Measurements from ENCODE around the gene PHKG2.

Gene PHKG2

DNA sequence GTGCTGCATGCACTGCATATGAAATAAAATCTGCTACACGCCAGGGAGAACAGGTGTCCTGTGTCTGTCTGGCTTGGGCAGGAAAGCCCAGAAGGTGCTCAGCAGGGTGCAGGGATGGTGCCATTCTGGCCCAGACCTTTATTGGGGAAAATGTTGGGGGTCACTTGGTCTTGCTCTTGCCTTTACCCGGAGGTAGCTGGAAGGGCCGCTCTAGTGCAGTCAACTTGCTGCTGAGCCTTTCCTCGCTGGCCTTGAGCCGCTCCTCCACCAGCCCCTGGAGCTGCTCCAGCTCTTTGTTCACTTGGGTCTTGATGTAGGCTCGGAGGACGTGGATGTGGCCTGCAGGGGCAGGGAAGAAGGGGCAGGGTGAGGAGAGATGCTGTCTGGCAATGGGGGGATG is 9.1 kb downstream of the PHKG2 start:
- no peak for DNase-seq (ENCODE audit: low spot score)

DNA sequence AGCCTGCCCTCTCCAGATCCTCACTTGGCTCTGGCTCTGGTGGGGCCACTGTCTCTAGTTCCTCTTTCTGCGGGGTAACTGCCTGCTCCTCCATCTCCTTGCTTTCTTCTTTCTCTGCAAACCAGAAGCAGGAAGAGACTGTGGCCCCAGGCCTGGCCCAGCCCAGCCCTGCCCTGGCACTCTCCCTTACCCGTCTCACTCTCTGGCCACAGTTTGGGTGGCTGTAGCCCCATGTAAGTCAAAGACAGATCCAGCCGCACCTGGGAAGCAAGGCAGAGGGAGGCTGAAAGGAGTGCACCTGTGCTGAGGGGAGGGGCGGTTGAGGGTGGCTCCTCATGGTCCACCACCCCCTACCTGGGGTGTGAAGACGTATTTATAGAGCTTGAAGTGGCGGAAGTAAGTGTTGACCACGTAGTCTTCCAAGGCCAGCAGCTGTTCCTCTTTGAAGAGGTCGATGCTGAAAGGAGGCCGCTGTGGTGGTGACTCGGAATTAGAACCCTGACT is 10.8 kb downstream of the PHKG2 start:
- no peak for DNase-seq (ENCODE audit: low spot score)

DNA sequence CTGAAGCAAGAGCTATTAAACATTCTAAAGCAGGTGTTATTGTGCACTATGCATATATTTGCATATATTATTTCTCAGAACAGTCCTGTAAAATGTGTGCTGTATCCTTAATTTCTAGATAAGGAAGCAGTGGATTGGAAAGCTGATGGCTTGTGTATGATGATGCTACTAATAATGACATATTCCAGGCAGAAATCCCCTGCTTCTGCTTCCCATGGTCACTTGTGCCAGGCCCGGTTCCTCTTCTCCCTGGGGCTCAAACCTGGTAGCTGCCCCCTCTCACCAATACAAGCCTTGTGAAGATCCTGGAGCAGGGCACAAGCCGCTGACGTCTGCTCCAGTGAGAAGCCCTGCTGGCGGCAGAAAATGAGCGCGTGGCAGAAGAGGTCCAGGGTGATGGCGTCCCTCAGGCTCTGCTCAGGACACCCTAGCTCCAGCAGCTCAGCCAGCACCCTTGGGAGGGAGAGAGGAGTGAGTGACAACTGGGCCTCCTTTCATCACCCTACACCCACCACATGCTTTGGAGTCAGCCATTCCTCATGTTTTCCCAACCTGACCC is 11.9 kb downstream of the PHKG2 start:
- no peak for DNase-seq (ENCODE audit: low spot score)

DNA sequence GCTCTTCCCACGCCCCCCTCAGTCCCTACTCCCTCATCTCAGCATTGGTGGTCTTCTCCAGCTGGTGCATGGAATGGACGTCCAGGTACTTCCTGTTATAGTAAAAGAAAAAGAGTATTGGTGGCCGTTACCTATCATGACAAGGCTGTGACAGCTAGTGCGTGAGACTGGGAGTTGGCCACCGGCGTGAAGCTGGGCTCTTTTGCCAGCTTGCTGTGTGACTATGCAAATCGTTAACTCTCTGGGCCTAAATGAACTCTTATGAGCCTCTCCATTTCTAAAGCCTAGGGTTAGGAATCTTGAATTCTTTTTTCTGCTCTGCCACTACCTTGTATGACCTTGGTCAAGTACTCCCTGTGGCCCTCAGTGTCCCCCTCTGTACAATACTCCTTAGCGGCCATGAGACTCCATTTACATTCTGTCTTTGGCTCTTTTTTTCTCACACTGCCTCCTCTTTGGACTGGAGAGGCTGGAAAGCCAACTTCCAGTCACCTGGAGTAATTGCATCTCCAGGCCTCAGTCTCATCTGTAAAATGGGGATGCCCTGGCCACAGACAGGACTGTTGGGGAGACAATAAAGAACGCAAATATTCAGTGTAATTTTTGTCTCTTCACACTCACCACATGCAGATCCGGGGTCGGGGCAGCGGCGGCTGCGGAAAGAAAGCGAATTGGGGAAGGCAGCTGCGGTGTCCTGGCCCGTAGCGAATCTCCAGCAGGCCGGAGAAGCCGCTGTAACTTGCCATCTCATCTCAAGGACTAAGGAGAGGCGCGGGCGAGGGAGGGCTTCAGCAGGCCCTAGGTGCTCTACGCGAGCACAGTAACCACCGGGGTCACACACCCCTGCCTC is 12.6 kb downstream of the PHKG2 start:
- DNase-seq (ENCODE audit: low spot score): no peak

DNA sequence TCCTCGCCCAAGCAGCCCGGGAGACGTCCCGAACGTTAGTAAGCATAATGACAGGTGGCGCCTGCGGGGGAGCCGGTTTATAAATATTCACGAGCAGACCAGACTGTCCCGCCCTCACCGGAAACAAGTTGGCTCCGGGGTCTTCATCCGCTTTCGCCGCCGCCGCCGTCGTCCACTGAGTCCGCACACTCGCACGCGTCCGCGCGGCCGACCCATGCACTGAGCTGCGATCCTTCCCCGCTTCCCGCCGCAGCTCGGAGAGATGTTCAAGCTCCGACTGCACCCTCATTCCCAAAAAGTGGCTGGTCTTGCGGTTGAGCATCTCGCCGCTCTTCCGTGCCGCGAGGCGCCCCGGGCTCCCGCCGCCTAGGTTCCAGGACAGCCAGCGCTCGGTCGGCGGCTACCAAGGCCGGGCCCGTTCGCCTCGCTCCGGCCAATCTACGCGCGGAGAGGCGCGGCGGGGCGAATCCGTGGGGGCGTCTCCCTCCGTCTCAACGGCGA is 13.3 kb downstream of the PHKG2 start:
- peak; percentile 21 for DNase-seq (ENCODE audit: low spot score)

DNA sequence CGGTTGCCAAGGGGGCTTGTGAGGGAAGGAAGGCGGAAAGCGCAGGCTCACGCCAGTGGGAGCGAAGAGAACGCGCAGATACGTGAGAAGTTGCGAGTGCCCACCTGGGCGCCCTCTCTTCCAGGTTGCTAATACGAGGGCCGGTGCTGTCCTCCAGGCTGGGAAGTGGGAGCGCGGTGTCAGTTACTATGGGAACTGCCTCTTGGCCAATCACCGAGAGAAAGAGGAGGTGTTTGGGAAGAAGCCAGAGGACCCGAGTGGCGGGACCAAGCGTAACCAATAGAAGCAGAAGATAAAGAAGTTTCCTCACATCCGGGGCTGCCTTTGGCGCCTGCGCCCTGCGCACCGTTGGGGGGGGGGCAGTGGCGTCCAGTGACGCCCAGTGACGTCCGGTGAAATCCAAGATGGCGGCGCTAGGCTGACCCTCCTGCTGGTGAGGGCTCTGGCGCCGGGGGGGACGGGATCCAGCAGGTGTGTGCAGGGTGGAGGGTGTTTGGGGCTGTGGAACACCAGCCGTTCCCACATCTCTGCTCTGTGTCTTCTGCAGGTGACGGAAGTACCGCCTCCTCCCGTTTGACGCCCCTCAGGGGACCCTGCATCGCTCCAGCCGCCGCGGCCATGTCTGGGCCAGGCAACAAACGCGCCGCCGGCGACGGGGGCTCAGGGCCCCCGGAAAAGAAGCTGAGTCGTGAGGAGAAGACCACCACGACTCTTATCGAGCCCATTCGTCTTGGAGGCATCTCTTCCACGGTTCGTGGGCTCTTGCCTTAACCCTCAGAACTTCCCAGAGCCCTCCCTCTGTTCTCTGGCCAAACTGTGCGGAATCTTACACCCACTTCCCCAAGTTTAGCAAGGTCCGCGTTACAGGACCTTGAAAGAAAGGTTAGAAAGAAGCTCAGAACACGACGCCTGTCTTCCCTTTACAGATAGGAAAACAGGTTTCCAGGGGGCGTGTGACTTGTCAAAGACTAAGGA is 14.0 kb downstream of the PHKG2 start, which contains the start of the genes CFAP119 and RNF40:
Gene CFAP119, minus strand, starts transcription at position 135 of the 975 bp plus-strand sequence. CDS start 314 bp downstream, outside the sequence.
Gene RNF40, plus strand, starts transcription at position 395 of the 975 bp plus-strand sequence. Its CDS starts 224 bp downstream, at position 619.
- DNase-seq (ENCODE audit: low spot score): peak; percentile 92

DNA sequence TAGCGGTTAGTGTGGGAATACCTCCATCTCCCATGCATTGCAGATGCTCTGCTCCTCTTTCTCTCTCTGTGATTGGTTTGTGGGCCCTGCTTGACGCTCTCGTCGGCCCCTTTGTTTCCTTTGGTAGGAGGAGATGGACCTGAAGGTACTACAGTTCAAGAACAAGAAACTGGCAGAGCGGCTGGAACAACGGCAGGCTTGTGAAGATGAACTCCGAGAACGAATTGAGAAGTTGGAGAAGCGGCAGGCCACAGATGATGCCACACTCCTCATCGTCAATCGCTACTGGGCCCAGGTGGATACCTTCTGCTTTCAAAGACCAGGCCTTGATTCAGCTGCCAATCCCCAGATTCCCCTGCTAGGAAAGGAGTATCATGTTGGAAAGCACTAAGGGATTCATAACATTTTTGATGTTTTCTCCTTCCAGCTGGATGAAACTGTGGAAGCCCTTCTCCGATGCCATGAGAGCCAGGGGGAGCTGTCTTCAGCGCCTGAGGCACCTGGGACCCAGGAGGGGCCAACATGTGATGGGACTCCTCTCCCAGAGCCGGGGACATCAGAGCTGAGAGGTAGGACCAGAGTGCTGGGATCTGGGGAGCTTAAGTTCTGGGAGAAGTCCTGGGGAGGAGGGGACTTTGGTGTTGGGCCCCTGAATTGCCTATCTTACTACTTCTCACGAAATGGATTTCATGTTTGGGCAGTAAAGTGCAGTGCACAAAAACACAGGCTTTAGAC is 14.9 kb downstream of the PHKG2 start:
- no peak for DNase-seq (ENCODE audit: low spot score)

DNA sequence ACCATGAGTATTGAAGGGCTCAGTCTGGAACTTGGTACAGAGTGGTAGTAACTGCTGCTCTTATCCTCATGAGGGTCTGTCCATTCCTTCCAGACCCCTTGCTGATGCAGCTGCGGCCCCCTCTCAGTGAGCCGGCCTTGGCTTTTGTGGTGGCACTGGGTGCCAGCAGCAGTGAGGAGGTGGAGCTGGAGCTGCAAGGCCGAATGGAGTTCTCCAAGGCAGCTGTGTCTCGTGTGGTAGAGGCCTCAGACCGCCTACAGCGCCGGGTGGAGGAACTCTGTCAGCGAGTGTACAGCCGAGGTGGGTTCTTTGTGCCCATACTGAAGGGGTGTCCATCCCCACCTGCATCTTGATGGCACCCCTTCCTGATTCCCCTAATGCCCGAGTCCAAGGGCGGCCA is 15.9 kb downstream of the PHKG2 start:
- DNase-seq (ENCODE audit: low spot score): no peak

DNA sequence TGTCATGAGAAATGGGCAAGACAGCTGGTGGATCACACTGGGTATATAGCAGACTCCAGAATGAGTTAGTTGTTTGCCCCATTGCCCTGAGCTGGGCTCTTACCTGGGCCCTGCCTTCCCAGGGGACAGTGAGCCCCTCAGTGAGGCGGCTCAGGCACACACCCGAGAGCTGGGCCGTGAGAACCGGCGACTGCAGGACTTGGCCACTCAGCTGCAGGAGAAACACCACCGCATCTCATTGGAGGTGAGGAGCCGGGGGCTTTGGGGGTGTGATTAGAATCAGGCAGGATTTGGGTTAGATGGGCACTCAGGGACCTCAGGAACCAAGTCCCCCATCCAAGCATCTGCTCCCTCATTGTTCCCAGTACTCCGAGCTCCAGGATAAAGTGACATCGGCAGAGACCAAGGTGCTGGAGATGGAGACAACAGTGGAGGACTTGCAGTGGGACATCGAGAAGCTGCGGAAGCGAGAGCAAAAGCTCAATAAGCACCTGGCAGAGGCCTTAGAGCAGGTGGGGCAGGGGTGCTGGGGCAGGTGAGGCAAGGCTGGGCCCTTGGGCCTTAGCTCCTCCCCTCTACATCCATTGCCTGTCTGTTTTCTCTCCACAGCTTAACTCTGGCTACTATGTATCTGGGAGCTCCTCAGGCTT is 16.7 kb downstream of the PHKG2 start:
- DNase-seq (ENCODE audit: low spot score): no peak

DNA sequence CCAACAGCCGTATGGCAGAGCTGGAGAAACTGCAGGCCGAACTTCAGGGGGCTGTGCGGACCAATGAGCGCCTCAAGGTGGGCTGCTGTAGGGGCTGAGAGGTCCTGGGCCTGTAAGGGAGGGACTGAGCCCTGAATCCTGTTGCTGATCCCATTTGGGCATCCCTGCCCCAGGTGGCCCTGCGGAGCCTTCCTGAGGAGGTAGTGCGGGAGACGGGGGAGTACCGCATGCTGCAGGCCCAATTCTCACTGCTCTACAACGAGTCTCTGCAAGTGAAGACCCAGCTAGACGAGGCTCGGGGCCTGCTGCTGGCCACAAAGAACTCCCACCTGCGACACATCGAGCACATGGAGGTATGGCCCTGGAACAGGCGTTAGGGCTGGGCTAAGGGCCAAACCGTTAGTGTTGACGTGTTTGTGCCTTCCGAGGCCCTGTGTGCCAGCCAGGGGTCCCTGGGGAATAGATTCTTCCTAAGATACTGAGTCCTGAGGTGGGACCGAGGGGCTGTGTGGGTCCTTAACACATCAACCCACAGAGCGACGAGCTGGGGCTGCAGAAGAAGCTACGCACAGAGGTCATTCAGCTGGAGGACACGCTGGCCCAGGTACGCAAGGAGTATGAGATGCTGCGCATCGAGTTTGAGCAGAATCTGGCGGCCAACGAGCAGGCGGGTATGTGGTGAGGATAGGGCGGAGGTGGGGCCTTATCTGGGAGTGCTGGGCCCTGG is 18.1 kb downstream of the PHKG2 start:
- DNase-seq (ENCODE audit: low spot score): no peak

DNA sequence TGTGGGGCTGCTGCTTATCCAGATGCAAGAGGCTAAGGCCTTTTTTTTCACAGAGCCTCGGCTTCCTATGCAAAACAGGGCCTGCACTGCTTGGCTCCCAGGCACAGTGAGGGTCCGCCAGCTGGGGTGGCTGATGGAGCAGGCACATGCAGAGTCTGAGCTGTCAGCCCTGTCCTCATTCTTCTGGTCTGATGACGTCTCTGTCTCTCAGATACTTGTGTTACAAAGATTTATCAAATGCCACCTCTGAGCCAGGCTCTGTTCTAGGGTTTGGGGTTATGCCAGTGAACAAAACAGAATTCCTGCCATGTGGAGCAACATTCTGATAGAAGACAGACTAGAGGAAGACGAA is 18.7 kb downstream of the PHKG2 start:
- DNase-seq (ENCODE audit: low spot score): no peak

DNA sequence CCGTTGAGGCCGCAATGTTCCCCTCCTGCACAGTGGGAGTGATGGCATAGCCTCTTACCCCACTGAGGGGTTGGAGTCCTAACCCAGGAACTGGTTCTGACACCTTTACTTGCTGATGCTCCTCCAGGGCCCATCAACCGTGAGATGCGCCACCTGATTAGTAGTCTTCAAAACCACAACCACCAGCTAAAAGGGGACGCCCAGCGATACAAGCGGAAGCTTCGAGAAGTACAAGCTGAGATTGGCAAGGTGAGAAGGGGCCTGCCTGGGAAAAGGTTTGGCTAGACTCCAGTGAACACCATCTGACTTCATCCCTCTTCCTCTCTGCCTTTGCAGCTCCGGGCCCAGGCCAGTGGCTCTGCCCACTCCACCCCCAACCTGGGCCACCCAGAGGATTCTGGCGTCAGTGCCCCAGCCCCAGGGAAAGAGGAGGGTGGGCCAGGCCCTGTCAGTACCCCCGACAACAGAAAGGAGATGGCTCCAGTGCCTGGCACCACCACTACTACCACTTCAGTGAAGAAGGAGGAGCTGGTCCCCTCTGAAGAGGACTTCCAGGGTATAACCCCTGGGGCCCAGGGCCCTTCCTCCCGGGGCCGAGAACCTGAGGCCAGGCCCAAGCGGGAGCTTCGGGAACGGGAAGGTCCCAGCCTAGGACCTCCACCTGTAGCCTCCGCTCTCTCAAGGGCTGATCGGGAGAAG is 19.7 kb downstream of the PHKG2 start:
- peak; percentile 52 for DNase-seq (ENCODE audit: low spot score)

DNA sequence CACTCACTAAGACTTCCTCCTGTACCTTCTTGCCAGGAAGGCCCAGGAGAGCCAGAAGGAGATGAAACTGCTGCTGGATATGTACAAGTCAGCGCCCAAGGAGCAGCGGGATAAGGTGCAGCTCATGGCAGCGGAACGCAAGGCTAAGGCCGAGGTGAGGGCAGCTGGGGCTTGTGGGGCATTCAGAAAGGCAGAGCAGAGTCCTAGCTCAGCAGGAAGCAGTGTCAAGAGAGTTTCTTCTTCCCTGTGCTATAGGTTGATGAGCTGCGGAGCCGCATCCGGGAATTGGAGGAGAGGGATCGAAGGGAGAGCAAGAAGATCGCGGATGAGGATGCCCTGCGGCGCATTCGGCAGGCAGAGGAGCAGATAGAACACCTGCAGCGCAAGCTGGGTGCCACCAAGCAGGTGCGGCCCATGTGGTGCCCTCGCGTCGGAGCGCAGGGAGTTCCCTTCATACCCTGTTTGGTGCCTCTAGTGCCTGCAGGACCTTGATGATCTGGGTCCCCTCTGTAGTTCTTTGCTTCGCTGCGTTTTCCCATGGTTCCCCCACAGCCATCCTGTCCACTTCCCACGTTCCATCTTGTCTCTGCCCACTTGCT is 20.5 kb downstream of the PHKG2 start:
- no peak for DNase-seq (ENCODE audit: low spot score)

DNA sequence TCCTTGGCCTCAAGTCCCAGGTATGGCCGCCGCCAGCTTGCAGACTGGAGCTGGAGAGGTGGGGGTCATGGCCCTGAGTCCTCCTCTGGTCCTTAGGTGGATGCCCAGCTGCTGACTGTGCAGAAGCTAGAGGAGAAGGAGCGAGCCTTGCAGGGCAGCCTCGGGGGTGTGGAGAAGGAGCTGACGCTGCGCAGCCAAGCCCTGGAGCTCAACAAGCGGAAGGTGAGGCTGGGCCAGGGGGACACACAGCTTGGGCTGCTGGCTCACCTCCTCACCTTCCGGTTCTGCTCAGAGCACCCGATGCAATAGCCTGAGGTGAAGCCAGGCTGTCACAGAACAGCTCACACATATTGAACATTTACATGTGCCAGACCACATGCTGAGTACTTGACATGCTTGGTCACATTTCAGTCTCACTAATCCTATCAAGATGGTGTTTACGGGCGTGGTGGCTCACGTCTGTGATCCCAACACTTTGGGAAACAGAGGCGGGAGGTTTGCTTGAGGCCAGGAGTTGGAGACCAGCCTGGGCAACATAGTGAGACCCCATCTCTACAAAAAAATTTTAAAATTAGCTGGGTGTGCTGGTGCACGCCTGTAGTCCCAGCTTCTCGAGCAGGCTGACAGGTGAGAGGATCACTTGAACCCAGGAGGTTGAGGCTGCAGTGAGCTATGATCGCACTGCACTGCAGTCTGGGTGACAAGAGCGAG is 21.3 kb downstream of the PHKG2 start:
- DNase-seq (ENCODE audit: low spot score): no peak

DNA sequence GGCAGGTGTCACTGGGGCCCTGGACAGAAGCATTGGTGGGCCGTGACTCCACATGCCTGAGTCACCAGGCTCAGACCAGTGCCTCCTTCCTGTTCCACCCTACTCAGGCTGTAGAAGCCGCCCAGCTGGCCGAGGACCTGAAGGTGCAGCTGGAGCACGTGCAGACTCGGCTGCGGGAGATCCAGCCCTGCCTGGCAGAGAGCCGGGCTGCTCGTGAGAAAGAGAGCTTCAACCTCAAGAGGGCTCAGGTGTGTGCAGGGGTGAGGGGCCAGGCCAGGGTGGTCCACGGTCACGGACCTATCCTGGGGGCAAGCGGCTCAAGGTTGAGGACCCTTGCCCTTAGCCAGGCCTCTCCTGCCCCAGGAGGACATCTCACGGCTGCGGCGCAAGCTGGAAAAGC is 23.5 kb downstream of the PHKG2 start:
- no peak for DNase-seq (ENCODE audit: low spot score)

DNA sequence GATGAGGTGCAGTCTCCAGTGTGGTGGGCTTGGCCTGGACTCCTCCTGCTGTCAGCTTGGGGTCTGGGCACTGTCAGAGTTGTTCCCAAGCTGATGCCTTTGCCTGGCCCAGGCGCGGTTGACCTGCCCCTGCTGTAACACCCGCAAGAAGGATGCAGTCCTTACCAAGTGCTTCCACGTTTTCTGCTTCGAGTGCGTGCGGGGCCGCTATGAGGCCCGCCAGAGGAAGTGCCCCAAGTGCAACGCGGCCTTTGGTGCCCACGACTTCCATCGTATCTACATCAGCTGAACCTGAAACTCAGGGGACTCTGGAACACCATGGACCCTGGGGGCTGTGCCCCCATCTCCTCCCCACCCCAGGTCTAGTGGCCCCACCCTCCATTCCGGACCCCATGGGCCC is 25.6 kb downstream of the PHKG2 start:
- no peak for DNase-seq (ENCODE audit: low spot score)

DNA sequence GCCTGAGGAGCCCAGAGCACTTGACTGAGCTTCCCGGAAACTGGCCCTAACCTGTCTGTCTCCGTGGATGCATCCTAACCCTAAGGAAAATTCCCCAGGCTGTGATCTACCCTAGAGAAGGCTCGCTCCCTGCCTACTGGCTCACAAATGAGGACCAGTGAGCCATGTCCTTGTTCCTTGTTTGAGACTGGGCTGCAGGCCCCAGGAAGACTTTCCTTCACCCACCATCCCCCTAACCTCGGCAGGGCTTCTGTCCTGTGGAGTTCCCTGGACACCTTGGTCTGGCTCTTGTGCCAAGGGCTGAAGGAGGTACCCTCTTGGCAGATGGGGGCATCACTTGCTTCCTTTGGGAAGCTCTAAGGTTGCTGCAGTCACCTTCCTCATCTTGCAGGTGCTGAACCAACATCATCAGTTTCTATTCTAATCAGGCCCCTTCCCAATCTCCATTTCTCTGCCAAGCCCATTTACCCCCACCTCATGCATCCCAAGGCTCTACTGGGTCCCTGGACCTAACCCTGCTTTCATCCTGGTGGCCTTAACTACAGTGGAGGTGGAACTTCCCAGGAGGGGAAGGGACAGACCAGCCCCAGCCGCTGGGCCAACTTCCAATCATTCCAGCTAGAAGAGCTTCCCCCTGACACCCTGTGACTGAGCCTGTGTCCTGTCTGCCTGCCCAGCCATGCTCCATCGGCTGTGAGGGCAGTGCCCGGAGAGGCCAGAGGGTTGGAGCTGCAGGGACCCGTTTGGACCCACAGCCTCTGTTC is 26.3 kb downstream of the PHKG2 start:
- DNase-seq (ENCODE audit: low spot score): no peak

DNA sequence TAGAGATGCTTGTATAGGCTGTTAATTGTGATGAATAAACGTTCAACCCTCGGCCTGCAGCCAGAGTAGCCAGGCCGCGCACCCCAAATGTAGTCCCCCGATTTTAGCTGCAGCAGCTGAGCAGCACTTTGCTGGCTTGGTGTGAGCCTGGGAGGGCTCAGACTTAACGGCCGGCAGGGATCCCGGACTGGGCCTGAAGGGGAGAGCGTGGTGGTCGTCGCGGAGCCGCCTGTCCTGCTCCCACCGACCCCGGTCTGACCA is 26.8 kb downstream of the PHKG2 start:
- DNase-seq (ENCODE audit: low spot score): no peak
